Measurements from ENCODE around the gene PNPLA7. TPM values are rescaled to one million over a fixed set of nuclear protein-coding genes. Genes with fewer than 3 reads are reported as not detected.

The PNPLA7 gene
- total and polyA plus RNA-seq, 2 of the 13 experiments (the other 11 are each of a cell fraction or from before 2014, with no cell fraction given), result 0.42 to 1.5 TPM

- H3K4me1 ChIP-seq (ENCODE audit: insufficient read depth, low read length), result peaks cover 30% of the 10 kb centered on the region
- no peaks in the 10 kb centered on the region; the same call in 1 of the 2 replicates for H4K20me1 ChIP-seq (ENCODE audit: insufficient read depth, low read length)
- POLR2A ChIA-PET, result interaction anchor here (1.2 to 2.1 kb wide), 4 partner anchors 9 to 27 kb away, joined by 4 to 8 read pairs (median 7); partner anchors contain the start of genes MRPL41 and ZMYND19
- no peak overlapping the region for H2AFZ ChIP-seq (ENCODE audit: low read length)
- no peak for DNase-seq (ENCODE audit: low spot score)
- peak overlapping the region; percentile 92 for H3K9ac ChIP-seq (ENCODE audit: insufficient read depth, low read depth, low read length)
- 39% methylated on average over 7 of the region's 19 CpGs for WGBS (ENCODE audit: low lambda C conversion rate)
- CTCF ChIA-PET (ENCODE audit: low intra/inter-chr PET ratio, low total read pairs), result interaction anchor here (1.6 kb wide), 1 partner anchor 20 kb away, joined by 3 read pairs; no protein-coding TSS in a partner anchor
- BruUV-seq (replicated peaks), result TSS peak; percentile 70
- H3K4me2 ChIP-seq (ENCODE audit: low read depth, low read length), result peak overlapping the region; percentile 70
- H3K27me3 ChIP-seq (ENCODE audit: control insufficient read depth in 1 of 2, insufficient read depth in 2 of 2, low read length in 2 of 2), result no peaks in the 10 kb centered on the region
- no peak for FAIRE-seq
- ATAC-seq, result no peak; the same call in 2 of the 3 replicates
- peak overlapping the region; percentile 86 for H3K27ac ChIP-seq (ENCODE audit: extremely low read length, insufficient read depth, low read length)
- in situ Hi-C loops (cut with HindIII; ENCODE audit: extremely low pct_ligation_motif_present, low pct_unique_long_range_greater_than_20kb) (no loop called here), intact Hi-C loops (cut with micrococcal nuclease; ENCODE audit: unreplicated experiment) (loop anchor here (1.0 kb wide), 1 partner anchor 26 kb away; the partner anchor contains the start of gene ARRDC1)
- peak overlapping the region; percentile 58 to 98 (median 70) for H3K4me3 ChIP-seq (replicated peaks in 1 of 3; ENCODE audit: insufficient read depth in 1 of 3, low read depth in 2 of 3, low read length in 3 of 3)
- H3K9me3 ChIP-seq (ENCODE audit: low read length), result no peaks in the 10 kb centered on the region
- H3K79me2 ChIP-seq (ENCODE audit: insufficient read depth, low read length), result peaks cover 24% of the 10 kb centered on the region
- H3K36me3 ChIP-seq (replicated peaks in 1 of 2; ENCODE audit: control insufficient read depth in 1 of 2, insufficient read depth in 2 of 2, low read length in 2 of 2), result peaks cover 16 to 51% of the 10 kb centered on the region in 2 experiments; a peak in 4 of 5 replicates
- TF ChIP-seq ATF7 (IDR thresholded peaks at IDR 0.05) (no peak), ATF7 (CRISPR knock-in tag; IDR thresholded peaks at IDR 0.05) (no peak), KLF13 (CRISPR knock-in tag; IDR thresholded peaks at IDR 0.05) (no peak), ZNF367 (CRISPR knock-in tag; IDR thresholded peaks at IDR 0.05; ENCODE audit: borderline replicate concordance) (no peak), RARG (CRISPR knock-in tag; IDR thresholded peaks at IDR 0.05; ENCODE audit: low read depth) (no peak), NR2F6 (IDR thresholded peaks at IDR 0.05) (no peak), NR2F6 (CRISPR knock-in tag; IDR thresholded peaks at IDR 0.05) (no peak), AGO1 (IDR thresholded peaks at IDR 0.05; ENCODE audit: low read depth, low read length, poor library complexity, severe bottlenecking) (peak; percentile 42), SMYD3 (CRISPR knock-in tag; IDR thresholded peaks at IDR 0.05) (no peak), ISL2 (CRISPR knock-in tag; IDR thresholded peaks at IDR 0.05) (no peak), ZNF607 (CRISPR knock-in tag; IDR thresholded peaks at IDR 0.05; ENCODE audit: borderline replicate concordance) (no peak), FOSL2 (CRISPR knock-in tag; IDR thresholded peaks at IDR 0.05) (no peak), ZNF264 (CRISPR knock-in tag; IDR thresholded peaks at IDR 0.05) (no peak), TARDBP (CRISPR knock-in tag; IDR thresholded peaks at IDR 0.05) (0 out of 2 replicates have a peak, but pooled peaks have one; percentile 9), CREB1 (IDR thresholded peaks at IDR 0.05) (no peak), CREB1 (CRISPR knock-in tag; IDR thresholded peaks at IDR 0.05) (0 out of 2 replicates have a peak, but pooled peaks have one; percentile 19), SNAI1 (CRISPR knock-in tag; IDR thresholded peaks at IDR 0.05; ENCODE audit: borderline replicate concordance) (no peak), ZNF251 (CRISPR knock-in tag; IDR thresholded peaks at IDR 0.05) (no peak), SOX6 (IDR thresholded peaks at IDR 0.05) (no peak), SOX6 (CRISPR knock-in tag; IDR thresholded peaks at IDR 0.05) (no peak), ZNF136 (CRISPR knock-in tag; IDR thresholded peaks at IDR 0.05; ENCODE audit: low read depth) (0 out of 2 replicates have a peak, but pooled peaks have one; percentile 23)
- TF ChIP-seq, protein P1, sequence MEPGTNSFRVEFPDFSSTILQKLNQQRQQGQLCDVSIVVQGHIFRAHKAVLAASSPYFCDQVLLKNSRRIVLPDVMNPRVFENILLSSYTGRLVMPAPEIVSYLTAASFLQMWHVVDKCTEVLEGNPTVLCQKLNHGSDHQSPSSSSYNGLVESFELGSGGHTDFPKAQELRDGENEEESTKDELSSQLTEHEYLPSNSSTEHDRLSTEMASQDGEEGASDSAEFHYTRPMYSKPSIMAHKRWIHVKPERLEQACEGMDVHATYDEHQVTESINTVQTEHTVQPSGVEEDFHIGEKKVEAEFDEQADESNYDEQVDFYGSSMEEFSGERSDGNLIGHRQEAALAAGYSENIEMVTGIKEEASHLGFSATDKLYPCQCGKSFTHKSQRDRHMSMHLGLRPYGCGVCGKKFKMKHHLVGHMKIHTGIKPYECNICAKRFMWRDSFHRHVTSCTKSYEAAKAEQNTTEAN (CRISPR knock-in tag; conservative IDR thresholded peaks at IDR 0.05), result no peak
- TF ChIP-seq, protein P2, sequence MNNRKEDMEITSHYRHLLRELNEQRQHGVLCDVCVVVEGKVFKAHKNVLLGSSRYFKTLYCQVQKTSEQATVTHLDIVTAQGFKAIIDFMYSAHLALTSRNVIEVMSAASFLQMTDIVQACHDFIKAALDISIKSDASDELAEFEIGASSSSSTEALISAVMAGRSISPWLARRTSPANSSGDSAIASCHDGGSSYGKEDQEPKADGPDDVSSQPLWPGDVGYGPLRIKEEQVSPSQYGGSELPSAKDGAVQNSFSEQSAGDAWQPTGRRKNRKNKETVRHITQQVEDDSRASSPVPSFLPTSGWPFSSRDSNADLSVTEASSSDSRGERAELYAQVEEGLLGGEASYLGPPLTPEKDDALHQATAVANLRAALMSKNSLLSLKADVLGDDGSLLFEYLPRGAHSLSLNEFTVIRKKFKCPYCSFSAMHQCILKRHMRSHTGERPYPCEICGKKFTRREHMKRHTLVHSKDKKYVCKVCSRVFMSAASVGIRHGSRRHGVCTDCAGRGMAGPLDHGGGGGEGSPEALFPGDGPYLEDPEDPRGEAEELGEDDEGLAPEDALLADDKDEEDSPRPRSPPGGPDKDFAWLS (CRISPR knock-in tag; IDR thresholded peaks at IDR 0.05; ENCODE audit: borderline replicate concordance), result 0 out of 2 replicates have a peak, but pooled peaks have one; percentile 16
- TF ChIP-seq, protein P3, sequence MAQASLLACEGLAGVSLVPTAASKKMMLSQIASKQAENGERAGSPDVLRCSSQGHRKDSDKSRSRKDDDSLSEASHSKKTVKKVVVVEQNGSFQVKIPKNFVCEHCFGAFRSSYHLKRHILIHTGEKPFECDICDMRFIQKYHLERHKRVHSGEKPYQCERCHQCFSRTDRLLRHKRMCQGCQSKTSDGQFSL (CRISPR knock-in tag; IDR thresholded peaks at IDR 0.05), result no peak
These were observed 29.0 kb upstream of the PNPLA7 start for GRCh38 chr9:137579259-137579604.

Measured in HepG2 (cell line).